Measurements from ENCODE around the gene FDCSP. TPM values are rescaled to one million over a fixed set of nuclear protein-coding genes. Genes with fewer than 3 reads are reported as not detected.

FDCSP gene
- total RNA-seq, 1 experiment from 2014 or later, result not detected

GRCh38 chr4:70190579-70190978 lies 35.3 kb upstream of the FDCSP start:
- Histone ChIP-seq H3K27me3 (ENCODE audit: insufficient read depth, low read depth) (no peaks in the 10 kb centered on the region), H3F3A (ENCODE audit: insufficient read depth, low read depth) (no peaks in the 10 kb centered on the region), H2AFZ (no peak overlapping the region), H3K79me2 (ENCODE audit: low read depth) (no peaks in the 10 kb centered on the region), H3K4me2 (no peak overlapping the region), H3K4me1 (replicated peaks; ENCODE audit: insufficient read depth) (no peaks in the 10 kb centered on the region), H3K27ac (no peak overlapping the region), H3K9me2 (ENCODE audit: insufficient read depth) (no peaks in the 10 kb centered on the region), H3K9me3 (ENCODE audit: insufficient read depth, low read depth) (no peaks in the 10 kb centered on the region), H3K36me3 (ENCODE audit: low read depth) (no peaks in the 10 kb centered on the region), H3K4me3 (no peak overlapping the region), H4K20me1 (ENCODE audit: insufficient read depth) (no peaks in the 10 kb centered on the region)
- ChIA-PET CTCF (no interaction called here), POLR2A (ENCODE audit: unreplicated experiment) (no interaction called here)
- no peak for DNase-seq
- BruUV-seq (replicated peaks), result no TSS peak
- TF ChIP-seq, protein P1, sequence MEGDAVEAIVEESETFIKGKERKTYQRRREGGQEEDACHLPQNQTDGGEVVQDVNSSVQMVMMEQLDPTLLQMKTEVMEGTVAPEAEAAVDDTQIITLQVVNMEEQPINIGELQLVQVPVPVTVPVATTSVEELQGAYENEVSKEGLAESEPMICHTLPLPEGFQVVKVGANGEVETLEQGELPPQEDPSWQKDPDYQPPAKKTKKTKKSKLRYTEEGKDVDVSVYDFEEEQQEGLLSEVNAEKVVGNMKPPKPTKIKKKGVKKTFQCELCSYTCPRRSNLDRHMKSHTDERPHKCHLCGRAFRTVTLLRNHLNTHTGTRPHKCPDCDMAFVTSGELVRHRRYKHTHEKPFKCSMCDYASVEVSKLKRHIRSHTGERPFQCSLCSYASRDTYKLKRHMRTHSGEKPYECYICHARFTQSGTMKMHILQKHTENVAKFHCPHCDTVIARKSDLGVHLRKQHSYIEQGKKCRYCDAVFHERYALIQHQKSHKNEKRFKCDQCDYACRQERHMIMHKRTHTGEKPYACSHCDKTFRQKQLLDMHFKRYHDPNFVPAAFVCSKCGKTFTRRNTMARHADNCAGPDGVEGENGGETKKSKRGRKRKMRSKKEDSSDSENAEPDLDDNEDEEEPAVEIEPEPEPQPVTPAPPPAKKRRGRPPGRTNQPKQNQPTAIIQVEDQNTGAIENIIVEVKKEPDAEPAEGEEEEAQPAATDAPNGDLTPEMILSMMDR (conservative IDR thresholded peaks at IDR 0.05), result no peak
- no peak for TF ChIP-seq EZH2 (IDR thresholded peaks at IDR 0.05; ENCODE audit: low read depth)
- intact Hi-C loops (cut with micrococcal nuclease; ENCODE audit: unreplicated experiment), result no loop called here

DNA sequence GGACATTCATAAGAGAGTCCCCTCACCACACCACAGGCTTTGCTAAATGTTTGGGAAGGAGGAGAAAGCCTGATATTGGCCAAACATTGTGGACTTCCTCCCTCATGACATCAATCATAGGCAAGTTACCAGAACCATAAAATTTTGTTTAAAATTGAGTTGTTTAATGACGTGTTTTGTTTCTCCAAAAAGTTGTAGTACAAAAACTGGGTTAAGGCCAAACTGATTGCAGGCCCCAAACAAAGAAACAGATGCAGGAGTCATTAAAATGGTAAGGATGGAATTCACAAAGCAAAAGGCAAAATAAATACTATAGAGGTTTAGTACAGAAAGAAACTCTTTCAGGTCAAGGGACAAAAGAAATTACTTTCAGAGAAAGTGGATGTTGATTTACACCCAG lies 34.3 kb upstream of the FDCSP start:
- ChIA-PET CTCF (no interaction called here), POLR2A (ENCODE audit: unreplicated experiment) (no interaction called here)
- Histone ChIP-seq H3K9me3 (ENCODE audit: insufficient read depth, low read depth) (no peaks in the 10 kb centered on the region), H3K4me2 (no peak overlapping the region), H4K20me1 (ENCODE audit: insufficient read depth) (no peaks in the 10 kb centered on the region), H3K79me2 (ENCODE audit: low read depth) (no peaks in the 10 kb centered on the region), H3F3A (ENCODE audit: insufficient read depth, low read depth) (no peaks in the 10 kb centered on the region), H3K4me1 (replicated peaks; ENCODE audit: insufficient read depth) (no peaks in the 10 kb centered on the region), H2AFZ (no peak overlapping the region), H3K9me2 (ENCODE audit: insufficient read depth) (no peaks in the 10 kb centered on the region), H3K27ac (no peak overlapping the region), H3K36me3 (ENCODE audit: low read depth) (no peaks in the 10 kb centered on the region), H3K27me3 (ENCODE audit: insufficient read depth, low read depth) (no peaks in the 10 kb centered on the region), H3K4me3 (no peak overlapping the region)
- no peak for DNase-seq
- intact Hi-C loops (cut with micrococcal nuclease; ENCODE audit: unreplicated experiment), result no loop called here
- BruUV-seq (replicated peaks), result no TSS peak
- no peak for TF ChIP-seq EZH2 (IDR thresholded peaks at IDR 0.05; ENCODE audit: low read depth)
- TF ChIP-seq, protein P1 (conservative IDR thresholded peaks at IDR 0.05), result no peak

- CTCF ChIA-PET, result no interaction called here
- H4K20me1 ChIP-seq (ENCODE audit: insufficient read depth), result no peaks in the 10 kb centered on the region
- no peaks in the 10 kb centered on the region for H3K9me3 ChIP-seq (ENCODE audit: insufficient read depth, low read depth)
- no peaks in the 10 kb centered on the region for H3K4me1 ChIP-seq (replicated peaks; ENCODE audit: insufficient read depth)
- POLR2A ChIA-PET (ENCODE audit: unreplicated experiment), result no interaction called here
- no peak overlapping the region for H3K4me2 ChIP-seq
- no peak for TF ChIP-seq EZH2 (IDR thresholded peaks at IDR 0.05; ENCODE audit: low read depth)
- TF ChIP-seq, protein P1 (conservative IDR thresholded peaks at IDR 0.05), result no peak
- no TSS peak for BruUV-seq (replicated peaks)
- no peaks in the 10 kb centered on the region for H3K9me2 ChIP-seq (ENCODE audit: insufficient read depth)
- H3K27me3 ChIP-seq (ENCODE audit: insufficient read depth, low read depth), result no peaks in the 10 kb centered on the region
- intact Hi-C loops (cut with micrococcal nuclease; ENCODE audit: unreplicated experiment), result no loop called here
- H3K27ac ChIP-seq, result no peak overlapping the region
- no peak overlapping the region for H3K4me3 ChIP-seq
- H3K79me2 ChIP-seq (ENCODE audit: low read depth), result no peaks in the 10 kb centered on the region
- no peaks in the 10 kb centered on the region for H3F3A ChIP-seq (ENCODE audit: insufficient read depth, low read depth)
- no peak overlapping the region for H2AFZ ChIP-seq
- no peaks in the 10 kb centered on the region for H3K36me3 ChIP-seq (ENCODE audit: low read depth)
- no peak for DNase-seq
Observed at GRCh38 chr4:70192895-70193294, 33.0 kb upstream of the FDCSP start.
